CD4-positive, alpha-beta T cell (primary cell): ENCODE measurements around the gene UBE2D2. TPM values are rescaled to one million over a fixed set of nuclear protein-coding genes. Genes with fewer than 3 reads are reported as not detected.

Experiments used
- ATAC-seq: fragments of 200-7000 bp; cut with Tn5 transposase; one replicate; pipeline ENCODE4 v1.10.0; 2022; ENCODE audit warnings: mild to moderate bottlenecking; ENCODE audit not compliant: poor library complexity
- CTCF ChIA-PET: fragments of 350-600 bp; sonication (Branson Sonifier 250); formaldehyde crosslinking; loops from one replicate; lab custom pipeline; 2021; ENCODE audit warnings: antibody characterized with exemption, inconsistent platforms; lab: Charles Lee
- POLR2A ChIA-PET: fragments of 350-600 bp; sonication (Branson Sonifier 250); formaldehyde crosslinking; loops from one replicate; lab custom pipeline; 2021; ENCODE audit warnings: antibody characterized with exemption, inconsistent platforms; lab: Charles Lee
- DNase-seq, 14 experiments: peaks; one replicate each; pipeline ENCODE4 v3.0.0-alpha.2; 2013 to 2020; ENCODE audit warnings: mixed read lengths in 2 of 14
- H3K27ac ChIP-seq, 2 donors: one replicate each; pipeline versions ENCODE4 v1.5.1 to v1.7.0; 2013; ENCODE audit warnings: low read length in 2 of 2, low read depth in 1 of 2, mild to moderate bottlenecking in 1 of 2
- H3K27me3 ChIP-seq, 2 experiments: 1 replicate in 1 of 2; 2 replicates in 1 of 2; pipeline versions ENCODE4 v1.6.1 to v1.7.0; 2013; ENCODE audit warnings: low read length in 2 of 2, control low read depth in 1 of 2, mild to moderate bottlenecking in 1 of 2, moderate library complexity in 1 of 2; ENCODE audit not compliant: insufficient read depth in 2 of 2, control insufficient read depth in 1 of 2
- H3K36me3 ChIP-seq: one replicate; pipeline ENCODE4 v1.6.1; 2013; ENCODE audit warnings: low read length, control low read depth; ENCODE audit not compliant: insufficient read depth
- H3K4me1 ChIP-seq: one replicate; pipeline ENCODE4 v1.6.1; 2013; ENCODE audit warnings: low read length, control low read depth; ENCODE audit not compliant: insufficient read depth
- H3K4me3 ChIP-seq: one replicate; pipeline ENCODE4 v1.5.1; 2013; ENCODE audit warnings: mild to moderate bottlenecking, low read length, moderate library complexity
- H3K9me3 ChIP-seq, 2 experiments: 1 replicate in 1 of 2; 2 replicates in 1 of 2; pipeline versions ENCODE4 v1.6.1 to v1.7.0; 2013; ENCODE audit warnings: low read length in 2 of 2, mild to moderate bottlenecking in 2 of 2, control low read depth in 1 of 2, moderate library complexity in 1 of 2; ENCODE audit not compliant: control insufficient read depth in 1 of 2, insufficient read depth in 1 of 2
- H3K27ac Mint-ChIP-seq: one replicate; pipeline ENCODE4 v1.8.0; 2020; ENCODE audit warnings: mixed read lengths
- H3K27me3 Mint-ChIP-seq: one replicate; pipeline ENCODE4 v1.8.0; 2021; ENCODE audit warnings: mixed read lengths
- H3K36me3 Mint-ChIP-seq: one replicate; pipeline ENCODE4 v1.8.0; 2021; ENCODE audit warnings: low read depth, mixed read lengths
- H3K4me1 Mint-ChIP-seq: one replicate; pipeline ENCODE4 v1.8.0; 2021; ENCODE audit warnings: low read depth, mixed read lengths
- H3K4me3 Mint-ChIP-seq: one replicate; pipeline ENCODE4 v1.8.0; 2020; ENCODE audit warnings: mild to moderate bottlenecking, mixed read lengths
- H3K9me3 Mint-ChIP-seq: one replicate; pipeline ENCODE4 v1.8.0; 2020; ENCODE audit warnings: mixed read lengths
- CTCF ChIP-seq: fragments of 200-600 bp; IDR thresholded peaks from one replicate; pipeline ENCODE4 v1.8.0; 2022; ENCODE audit warnings: antibody characterized with exemption, mild to moderate bottlenecking
- intact Hi-C, 2 experiments: fragments of 100-400 bp; cut with DNase I in 1 of 2; cut with micrococcal nuclease in 1 of 2; formaldehyde crosslinking; loops; one replicate each; pipeline versions ENCODE4 v1.15.1 to v1.9.0; 2023 to 2025; cut with DNase I, micrococcal nuclease
- total RNA-seq, 174 experiments: library from RNA in 2 of 174; stranded (reverse) in 2 of 174; gene quantifications; one replicate each; pipeline ENCODE4 v1.2.3 and lab custom pipeline; 2021 to 2026

UBE2D2 gene
- total RNA-seq, 2 experiments from 2014 or later, result 164 to 174 TPM

- H3K36me3 Mint-ChIP-seq, result no peaks in the 10 kb centered on the region
- H3K27me3 Mint-ChIP-seq, result peaks cover 59% of the 10 kb centered on the region
- DNase-seq, result peak in 10 of 14 experiments; percentile 17 to 73 (median 44)
Observed at GRCh38 chr5:139648205-139649081, 87.3 kb downstream of the UBE2D2 start, which contains the start of gene CXXC5. CXXC5 (plus strand) TSS chr5:139648349; CDS start chr5:139680524, 32,175 bp downstream.

GRCh38 chr5:139649082-139649991 is 88.2 kb downstream of the UBE2D2 start:
- CTCF ChIA-PET, result interaction anchor here (0.9 to 5.1 kb wide), 4 partner anchors 12 to 61 kb away, joined by 3 to 22 read pairs (median 6); no protein-coding TSS in a partner anchor
- Mint-ChIP-seq H3K27ac (no peak overlapping the region), H3K4me3 (peak overlapping the region; percentile 83), H3K36me3 (no peaks in the 10 kb centered on the region), H3K9me3 (no peaks in the 10 kb centered on the region), H3K4me1 (peaks cover 36% of the 10 kb centered on the region), H3K27me3 (peaks cover 68% of the 10 kb centered on the region)
- H3K36me3 ChIP-seq, result no peaks in the 10 kb centered on the region
- H3K27me3 ChIP-seq, result peaks cover 48 to 74% of the 10 kb centered on the region in 2 experiments
- POLR2A ChIA-PET, result interaction anchor here (2.8 kb wide), 1 partner anchor 10 kb away, joined by 13 read pairs; no protein-coding TSS in a partner anchor
- intact Hi-C loops, result no loop called here
- H3K4me3 ChIP-seq, result peak overlapping the region; percentile 46
- ATAC-seq (no peak), DNase-seq (peak in 1 of 14 experiments; percentile 43)
- no peak overlapping the region for H3K27ac ChIP-seq
- H3K9me3 ChIP-seq, result peaks cover 0 to 20% of the 10 kb centered on the region in 2 experiments
- no peak for TF ChIP-seq CTCF
- peaks cover 44% of the 10 kb centered on the region for H3K4me1 ChIP-seq

More at GRCh38 chr5:139648205-139649081, 87.3 kb downstream of the UBE2D2 start, which contains the start of gene CXXC5:
- H3K4me3 ChIP-seq, result peak within 1 kb of the TSS; percentile 46
- ChIA-PET POLR2A (interaction anchor here (0.8 to 2.8 kb wide), 4 partner anchors 9 to 22 kb away, joined by 3 to 15 read pairs (median 8); no protein-coding TSS in a partner anchor), CTCF (interaction anchor here (0.6 to 5.1 kb wide), 4 partner anchors 11 to 184 kb away, joined by 3 to 22 read pairs (median 3); no protein-coding TSS in a partner anchor)
- H3K27ac ChIP-seq, result no peak within 1 kb of the TSS
- no peak within 1 kb of the TSS for H3K27ac Mint-ChIP-seq
- H3K4me1 ChIP-seq, result peaks cover 44% of the 10 kb centered on the region
- peak within 1 kb of the TSS; percentile 70 for H3K4me3 Mint-ChIP-seq
- H3K4me1 Mint-ChIP-seq, result peaks cover 39% of the 10 kb centered on the region
- ATAC-seq, result peak; percentile 63
- H3K27me3 ChIP-seq, result peaks cover 48 to 65% of the 10 kb centered on the region in 2 experiments
- H3K36me3 ChIP-seq, result no peaks in the 10 kb centered on the region
- peaks cover 0 to 20% of the 10 kb centered on the region in 2 experiments for H3K9me3 ChIP-seq
- H3K9me3 Mint-ChIP-seq, result no peaks in the 10 kb centered on the region
- intact Hi-C loops, result no loop called here
- no peak for TF ChIP-seq CTCF
